Lower leg skin (tissue), 3 donors: Measurements from ENCODE around the gene CC2D1A.

Experiments
- CTCF ChIP-seq, 3 donors: fragments of 450-650 bp; IDR thresholded peaks; one replicate each; pipeline ENCODE4 v1.5.1; 2016; ENCODE audit warnings: antibody characterized with exemption in 3 of 3, mild to moderate bottlenecking in 3 of 3, moderate library complexity in 2 of 3
- POLR2A ChIP-seq, 2 donors: fragments of 450-650 bp; IDR thresholded peaks; one replicate each; pipeline ENCODE4 v1.6.1; 2016 to 2017; ENCODE audit warnings: antibody characterized with exemption in 2 of 2, mild to moderate bottlenecking in 1 of 2, moderate library complexity in 1 of 2

- TF ChIP-seq CTCF (IDR thresholded peaks at IDR 0.05) (no peak), POLR2A (IDR thresholded peaks at IDR 0.05) (no peak)
Observed at GRCh38 chr19:13906910-13907309, 909 bp downstream of the CC2D1A start.
